Kasumi-1 (cell line): ENCODE data around the gene CORT.

ENCODE experiments used
- DNase-seq, 2 experiments: peaks; one replicate each; lab custom pipeline; 2025; lab: John Stamatoyannopoulos, UW

Gene CORT

DNA sequence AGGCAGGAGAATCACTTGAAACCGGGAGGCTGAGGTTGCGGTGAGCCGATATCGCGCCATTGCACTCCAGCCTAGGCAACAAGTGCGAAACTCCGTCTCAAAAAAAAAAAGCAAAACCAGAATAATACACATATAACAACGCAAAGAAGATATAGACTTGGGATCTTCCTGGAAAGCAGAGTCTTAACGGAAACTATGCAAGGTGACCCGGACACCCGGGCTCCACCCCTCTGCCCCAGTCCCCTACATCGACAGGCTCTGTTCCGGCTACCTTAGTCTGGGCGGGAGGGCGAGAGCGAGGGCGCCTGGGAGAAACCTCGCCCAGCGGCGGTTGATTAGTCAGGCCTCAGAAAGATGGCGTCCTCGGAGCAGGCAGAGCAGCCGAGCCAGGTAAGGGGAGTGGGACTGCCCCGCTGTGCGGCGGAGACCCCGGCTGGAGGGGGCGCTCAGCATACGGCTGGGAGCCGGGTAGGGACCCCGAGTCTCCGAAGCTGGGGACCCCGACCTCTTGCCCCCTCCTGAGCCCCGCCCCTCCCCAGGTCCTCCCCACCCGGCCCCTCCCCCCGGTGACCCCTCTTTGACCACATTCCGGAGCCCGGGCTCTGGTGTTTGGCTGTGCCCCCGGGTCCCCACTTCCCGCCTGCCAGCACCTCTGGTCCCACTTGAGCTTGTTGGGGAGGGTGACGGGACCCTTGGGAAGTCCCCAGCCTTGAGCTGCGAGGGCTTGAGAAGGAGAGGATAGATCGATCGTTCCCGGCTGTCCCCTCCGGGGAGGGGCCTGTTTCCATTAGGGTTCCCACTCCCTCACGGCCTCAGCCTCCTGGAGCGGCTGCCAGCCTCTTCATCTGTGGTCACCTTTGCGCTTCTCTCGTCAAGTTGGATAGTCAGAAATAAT, 25.0 kb downstream of the CORT start, which contains the start of gene PEX14:
Gene PEX14 (plus strand): TSS at position 338 of the 895 bp plus-strand sequence. CDS start 17 bp downstream, at position 355.
- peak; percentile 91 to 95 for DNase-seq

GRCh38 chr1:10475510-10475909, 25.7 kb downstream of the CORT start:
- DNase-seq: no peak

DNA sequence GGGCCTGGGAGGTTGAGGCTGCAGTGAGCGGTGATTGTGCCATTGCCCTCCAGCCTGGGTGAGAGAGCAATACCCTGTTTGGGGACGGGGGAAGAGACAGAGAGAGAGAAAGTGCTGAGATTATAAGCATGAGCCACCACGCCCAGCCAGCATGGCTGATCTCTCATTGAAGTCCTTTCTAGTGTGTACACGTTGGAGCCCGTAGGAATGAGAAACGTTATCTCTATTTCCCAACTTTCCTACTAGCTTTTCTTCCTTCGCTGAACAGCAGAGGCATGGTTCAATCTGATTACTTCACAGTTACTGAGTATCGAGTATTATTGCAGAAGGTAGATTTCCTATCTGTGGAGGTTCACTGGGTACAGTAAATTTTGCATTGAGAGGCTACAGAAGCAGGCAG, 29.5 kb downstream of the CORT start:
- DNase-seq: no peak

DNA sequence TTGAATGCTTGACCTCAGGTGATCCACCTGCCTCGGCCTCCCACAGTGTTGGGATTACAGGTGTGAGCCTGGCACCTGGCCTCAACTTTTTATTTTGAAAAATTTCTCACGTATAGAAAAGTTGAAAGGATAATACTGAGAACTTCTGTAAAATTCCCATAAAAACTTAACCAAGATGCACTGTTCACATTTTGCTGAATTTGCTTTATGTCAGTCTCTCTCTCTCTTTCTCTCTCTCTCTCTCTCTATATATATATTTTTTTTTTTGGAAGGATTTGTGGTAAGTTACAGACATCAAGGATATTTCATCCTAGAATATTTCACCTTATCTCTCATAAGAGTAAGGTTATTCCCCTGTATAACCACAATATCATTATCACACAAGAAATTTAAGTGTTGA, 30.8 kb downstream of the CORT start:
- DNase-seq: no peak

- DNase-seq: no peak
These were observed 34.7 kb downstream of the CORT start for GRCh38 chr1:10484521-10484920.

DNA sequence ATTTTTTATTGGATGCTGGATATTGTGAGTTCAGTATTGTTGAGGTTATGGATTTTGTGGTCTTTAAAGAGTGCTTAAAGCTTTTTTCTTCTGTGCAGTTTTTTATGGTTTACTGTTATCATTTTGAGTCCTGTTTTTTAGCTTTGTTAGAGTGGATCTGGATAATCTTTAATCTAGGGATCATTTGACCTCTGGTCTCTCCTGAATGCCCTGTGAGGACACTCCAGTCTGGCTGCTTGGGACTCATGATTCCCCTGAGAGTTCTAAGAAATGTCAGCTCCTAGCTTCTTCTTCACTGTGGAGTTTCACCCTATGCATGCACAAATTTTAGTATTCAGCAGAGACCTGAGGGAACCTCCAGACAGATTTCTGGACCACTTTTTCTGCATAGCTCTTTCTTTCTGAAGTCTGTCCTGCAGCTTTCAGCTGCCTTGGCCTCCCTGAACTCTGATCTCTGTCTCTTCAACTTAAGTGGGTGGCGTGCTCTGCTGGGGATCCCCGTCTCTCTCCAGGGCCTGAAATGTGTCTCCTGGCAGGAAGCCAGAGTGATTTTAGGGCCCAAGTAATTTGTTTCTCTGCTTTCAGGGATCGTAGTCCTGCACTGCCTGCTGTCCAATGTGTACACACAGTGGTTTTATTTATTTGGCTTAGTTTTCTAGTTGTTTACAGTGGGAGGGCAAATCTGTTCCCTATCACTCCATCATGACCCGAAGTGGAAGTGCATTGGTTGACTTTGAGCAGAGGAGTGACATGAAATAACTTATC, 39.6 kb downstream of the CORT start:
- no peak for DNase-seq

DNA sequence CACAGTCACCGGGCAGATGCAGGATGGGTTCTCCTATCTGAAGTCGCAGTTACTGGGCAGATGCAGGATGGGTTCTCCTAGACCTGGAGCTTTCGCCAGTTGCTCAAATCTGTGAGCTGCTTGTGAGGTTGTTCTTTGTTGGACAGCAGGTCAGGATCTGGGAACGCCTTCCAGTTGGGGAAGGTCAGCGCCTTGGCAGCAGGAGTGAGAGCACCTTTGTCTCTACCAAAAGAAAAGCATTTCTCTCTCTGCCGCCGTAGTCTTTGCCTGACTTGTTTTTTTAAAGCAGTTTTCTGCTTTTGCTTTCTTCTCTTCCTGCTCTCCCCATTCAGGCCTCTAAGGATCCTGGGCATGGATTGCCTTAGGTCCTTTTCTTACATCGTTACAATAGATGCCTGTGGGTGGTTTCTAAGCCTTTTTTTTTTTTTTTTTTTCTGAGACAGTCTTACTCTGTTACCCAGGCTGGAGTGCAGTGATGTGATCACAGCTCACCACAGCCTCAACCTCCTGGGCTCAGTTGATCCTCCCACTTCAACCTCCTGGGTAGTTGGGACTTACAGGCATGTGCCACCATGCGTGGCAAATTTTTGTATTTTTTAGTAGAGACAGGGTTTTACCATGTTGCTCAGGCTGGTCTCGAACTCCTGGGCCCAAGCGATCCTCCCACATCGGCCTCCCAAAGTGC, 40.6 kb downstream of the CORT start:
- DNase-seq: no peak

DNA sequence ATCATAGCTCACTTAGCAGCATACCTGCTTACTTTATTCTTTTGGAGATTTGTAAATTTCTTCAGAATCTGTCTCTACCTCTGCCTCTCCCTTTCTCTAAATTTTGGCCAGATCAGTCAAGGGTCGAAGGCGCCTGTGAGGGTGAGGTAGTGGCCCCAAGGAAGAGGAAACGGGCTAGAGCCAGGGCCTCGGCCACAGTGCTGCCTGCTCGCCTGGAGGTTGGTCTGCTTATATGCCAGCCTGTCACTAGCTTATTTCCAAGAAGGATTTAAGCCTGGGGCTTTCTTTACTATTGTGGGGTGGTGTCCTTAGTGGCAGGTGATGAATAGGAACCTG, 44.6 kb downstream of the CORT start:
- DNase-seq: no peak

DNA sequence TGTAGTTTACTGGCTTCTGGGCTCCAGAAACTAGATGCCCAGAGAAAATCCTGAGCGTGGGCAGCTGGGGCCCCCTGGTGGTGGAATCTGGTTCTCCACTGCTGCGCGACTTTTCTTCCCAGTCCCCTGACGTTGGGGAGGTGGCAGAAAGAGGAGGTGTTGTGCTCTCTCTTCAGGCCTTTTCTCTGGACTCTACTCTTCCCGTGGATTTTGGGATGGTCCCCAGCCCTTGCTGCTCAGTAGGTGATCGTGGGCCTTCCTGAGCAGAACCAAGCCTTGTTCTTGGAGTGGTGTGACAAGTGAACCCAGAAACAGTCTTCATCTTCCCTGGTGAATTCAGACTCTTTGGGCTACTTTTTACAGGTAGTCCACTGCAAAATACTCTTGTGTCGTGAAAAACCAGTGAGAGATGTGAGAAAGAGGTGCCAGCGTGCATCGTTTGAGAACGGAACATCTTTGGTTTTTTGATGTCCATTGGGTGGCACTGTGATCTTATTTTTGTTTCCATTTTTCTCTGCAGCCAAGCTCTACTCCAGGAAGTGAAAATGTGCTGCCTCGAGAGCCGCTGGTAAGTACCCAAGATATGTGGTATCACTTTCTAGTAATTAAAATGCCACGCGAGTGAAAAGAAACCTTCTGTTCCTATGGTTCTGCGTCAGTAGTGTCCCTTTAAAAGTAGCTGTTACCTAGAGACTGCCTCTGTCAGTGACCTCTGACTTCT, 45.1 kb downstream of the CORT start:
- peak; percentile 85 to 93 for DNase-seq

DNA sequence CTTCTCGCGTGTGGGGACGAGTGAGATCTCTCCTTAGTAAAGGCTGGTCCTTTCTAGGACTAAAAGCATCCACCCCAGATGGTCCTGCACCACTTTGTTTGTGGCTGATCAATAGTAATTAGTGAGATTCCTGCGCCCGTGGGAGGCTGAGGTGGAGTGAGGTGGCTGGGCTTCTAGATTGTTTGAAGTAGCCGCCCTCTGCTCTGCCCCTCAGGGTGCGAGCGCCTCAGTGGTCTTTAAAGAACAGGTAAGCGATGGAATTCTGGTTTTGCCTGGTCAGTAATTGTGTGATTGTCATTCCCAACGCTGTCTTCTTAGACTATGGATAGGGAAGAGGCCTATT, 45.6 kb downstream of the CORT start:
- no peak for DNase-seq

- no peak for DNase-seq
These were observed 46.1 kb downstream of the CORT start for GRCh38 chr1:10495952-10496351.

GRCh38 chr1:10497109-10497508, 47.3 kb downstream of the CORT start:
- no peak for DNase-seq

- no peak for DNase-seq
These were observed 48.4 kb downstream of the CORT start for GRCh38 chr1:10498231-10498630.
